Gastroesophageal sphincter (tissue), 3 donors: ENCODE measurements around the gene CADM1.

Experiments
- POLR2A ChIP-seq, 2 donors: fragments of 450-650 bp; IDR thresholded peaks; one replicate each; pipeline ENCODE4 v1.6.1; 2017; ENCODE audit warnings: antibody characterized with exemption in 2 of 2, mild to moderate bottlenecking in 2 of 2, moderate library complexity in 1 of 2
- TF ChIP-seq, protein P1 (sequence below), 4 experiments: fragments of 200-600 bp in 2 of 4; fragments of 450-650 bp in 2 of 4; sonication (generic) in 1 of 4; IDR thresholded peaks; one replicate each; pipeline ENCODE4 v1.5.1; 2017 to 2019; ENCODE audit warnings: antibody characterized with exemption in 4 of 4, mild to moderate bottlenecking in 2 of 4, moderate library complexity in 2 of 4

DNA sequence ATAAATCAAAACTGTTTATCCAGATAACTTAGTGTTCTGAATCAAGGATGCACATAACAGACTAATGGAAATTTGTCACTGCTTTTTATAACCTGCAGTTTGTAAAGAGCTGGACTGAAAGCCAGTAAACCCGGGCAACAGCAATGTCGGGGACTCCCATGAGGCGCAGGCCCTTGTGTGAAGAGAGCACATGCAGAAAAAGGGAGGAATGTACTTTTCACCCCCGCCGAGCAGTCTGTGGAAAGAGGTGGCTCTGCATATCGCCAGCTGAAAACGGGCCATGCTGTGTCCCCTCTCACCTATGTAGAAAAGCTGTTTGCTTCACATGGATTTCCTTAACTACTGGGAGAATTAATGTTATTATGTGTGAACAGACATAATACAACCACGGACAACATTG is 291.2 kb downstream of the CADM1 start:
- TF ChIP-seq, protein P1, sequence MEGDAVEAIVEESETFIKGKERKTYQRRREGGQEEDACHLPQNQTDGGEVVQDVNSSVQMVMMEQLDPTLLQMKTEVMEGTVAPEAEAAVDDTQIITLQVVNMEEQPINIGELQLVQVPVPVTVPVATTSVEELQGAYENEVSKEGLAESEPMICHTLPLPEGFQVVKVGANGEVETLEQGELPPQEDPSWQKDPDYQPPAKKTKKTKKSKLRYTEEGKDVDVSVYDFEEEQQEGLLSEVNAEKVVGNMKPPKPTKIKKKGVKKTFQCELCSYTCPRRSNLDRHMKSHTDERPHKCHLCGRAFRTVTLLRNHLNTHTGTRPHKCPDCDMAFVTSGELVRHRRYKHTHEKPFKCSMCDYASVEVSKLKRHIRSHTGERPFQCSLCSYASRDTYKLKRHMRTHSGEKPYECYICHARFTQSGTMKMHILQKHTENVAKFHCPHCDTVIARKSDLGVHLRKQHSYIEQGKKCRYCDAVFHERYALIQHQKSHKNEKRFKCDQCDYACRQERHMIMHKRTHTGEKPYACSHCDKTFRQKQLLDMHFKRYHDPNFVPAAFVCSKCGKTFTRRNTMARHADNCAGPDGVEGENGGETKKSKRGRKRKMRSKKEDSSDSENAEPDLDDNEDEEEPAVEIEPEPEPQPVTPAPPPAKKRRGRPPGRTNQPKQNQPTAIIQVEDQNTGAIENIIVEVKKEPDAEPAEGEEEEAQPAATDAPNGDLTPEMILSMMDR (IDR thresholded peaks at IDR 0.05), result no peak
- no peak for TF ChIP-seq POLR2A (IDR thresholded peaks at IDR 0.05)
